ENCODE data around the gene GPC1.

- TF ChIP-seq CTCF (conservative IDR thresholded peaks at IDR 0.05; ENCODE audit: low read depth in 2 of 2) (0 out of 4 replicates have a peak, but pooled peaks of 1 of the 2 experiments have one; percentile 9), ZNF462 (CRISPR knock-in tag; IDR thresholded peaks at IDR 0.05) (no peak), CREB1 (CRISPR knock-in tag; IDR thresholded peaks at IDR 0.05; ENCODE audit: low read depth) (no peak)
Observed at GRCh38 chr2:240480834-240481623, 45.6 kb downstream of the GPC1 start.
